Measurements from ENCODE around the gene COX6B2. TPM values are rescaled to one million over a fixed set of nuclear protein-coding genes. Genes with fewer than 3 reads are reported as not detected.

The COX6B2 gene
- total and polyA plus RNA-seq, 2 donors (not counting 1 experiment from before 2014, with no cell fraction given) = 0.14 to 0.17 TPM

DNA sequence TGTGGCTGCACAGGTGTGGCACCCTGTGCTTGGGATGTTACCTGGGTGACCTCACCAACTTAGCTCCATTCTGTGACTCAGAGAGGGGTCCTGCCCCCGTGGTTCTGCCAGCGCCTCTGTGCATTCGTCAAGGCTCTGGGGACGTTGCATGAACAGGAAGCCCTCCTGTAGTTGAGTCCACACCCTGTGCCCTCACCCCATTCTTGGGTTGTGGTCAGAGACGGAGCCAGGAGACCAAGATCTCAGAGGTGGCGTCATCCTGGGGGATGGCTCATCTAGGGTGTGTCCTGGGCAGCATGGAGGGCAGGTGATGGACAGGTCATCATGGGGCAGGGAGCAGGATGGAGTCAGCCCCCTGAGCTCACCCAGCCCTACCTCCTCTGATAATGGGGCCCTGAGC, 2.5 kb downstream of the COX6B2 start:
- no peak overlapping the region for H3K27ac ChIP-seq (ENCODE audit: insufficient read depth, low read length)

DNA sequence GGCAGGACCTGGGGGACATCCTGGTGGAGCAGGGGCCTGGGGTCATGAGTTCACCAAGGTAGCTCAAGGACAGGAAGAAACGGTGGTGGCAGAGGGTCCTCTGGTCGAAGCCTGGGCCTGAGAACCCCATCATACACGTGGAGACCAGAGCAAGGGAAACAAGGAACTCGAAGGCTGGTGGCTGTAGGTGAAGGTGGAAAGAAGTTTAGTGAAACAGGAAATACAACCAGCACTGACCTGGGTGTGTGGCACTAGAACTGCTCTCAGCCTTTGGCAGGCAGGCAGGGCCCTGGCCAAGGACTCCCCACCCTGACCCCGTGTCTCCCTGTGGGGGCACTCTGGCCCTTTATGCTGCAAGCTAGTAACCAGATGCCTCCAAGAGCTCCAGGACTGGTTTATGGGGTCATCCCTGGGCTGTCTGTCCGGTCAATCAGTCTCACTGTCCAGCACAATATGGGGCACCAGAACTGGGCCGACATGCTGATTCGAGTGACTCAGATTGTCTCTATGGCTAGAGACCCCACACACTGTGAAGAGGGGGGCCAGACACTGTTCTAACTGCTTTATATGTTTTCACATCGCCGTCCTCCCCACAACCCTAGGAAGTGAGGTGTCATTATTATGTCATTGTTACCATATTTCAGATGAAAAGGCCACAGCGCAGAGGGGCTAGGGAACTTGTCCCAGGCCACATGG, 3.8 kb downstream of the COX6B2 start:
- no peak overlapping the region for H3K4me2 ChIP-seq (ENCODE audit: extremely low read depth, insufficient read depth, low read length)

More for the DNA sequence above, 2.5 kb downstream of the COX6B2 start:
- Histone ChIP-seq H3K79me2 (ENCODE audit: control insufficient read depth, insufficient read depth, low read length) (no peaks in the 10 kb centered on the region), H3K27me3 (ENCODE audit: control insufficient read depth, insufficient read depth, low read length) (peaks cover 31% of the 10 kb centered on the region), H3K4me2 (ENCODE audit: extremely low read depth, insufficient read depth, low read length) (no peak overlapping the region), H2AFZ (ENCODE audit: low read length) (no peak overlapping the region), H3K9ac (ENCODE audit: insufficient read depth, low read length) (no peak overlapping the region), H3K9me3 (ENCODE audit: control insufficient read depth, insufficient read depth, low read depth, low read length) (no peaks in the 10 kb centered on the region), H3K4me1 (ENCODE audit: control insufficient read depth, extremely low read depth, insufficient read depth, low read length) (no peaks in the 10 kb centered on the region), H4K20me1 (ENCODE audit: control insufficient read depth, extremely low read depth, insufficient read depth, low read length) (no peaks in the 10 kb centered on the region), H3K36me3 (ENCODE audit: control insufficient read depth, insufficient read depth, low read length) (no peaks in the 10 kb centered on the region), H3K4me3 (replicated peaks in 1 of 4; ENCODE audit: control extremely low read depth in 1 of 4, insufficient read depth in 1 of 4, low read depth in 3 of 4, low read length in 4 of 4) (no peak overlapping the region)
- no peak for DNase-seq (ENCODE audit: low read depth in 2 of 2)
- no peak for TF ChIP-seq EZH2 (IDR thresholded peaks at IDR 0.05; ENCODE audit: low read length, missing control alignments)
- TF ChIP-seq, protein P1, sequence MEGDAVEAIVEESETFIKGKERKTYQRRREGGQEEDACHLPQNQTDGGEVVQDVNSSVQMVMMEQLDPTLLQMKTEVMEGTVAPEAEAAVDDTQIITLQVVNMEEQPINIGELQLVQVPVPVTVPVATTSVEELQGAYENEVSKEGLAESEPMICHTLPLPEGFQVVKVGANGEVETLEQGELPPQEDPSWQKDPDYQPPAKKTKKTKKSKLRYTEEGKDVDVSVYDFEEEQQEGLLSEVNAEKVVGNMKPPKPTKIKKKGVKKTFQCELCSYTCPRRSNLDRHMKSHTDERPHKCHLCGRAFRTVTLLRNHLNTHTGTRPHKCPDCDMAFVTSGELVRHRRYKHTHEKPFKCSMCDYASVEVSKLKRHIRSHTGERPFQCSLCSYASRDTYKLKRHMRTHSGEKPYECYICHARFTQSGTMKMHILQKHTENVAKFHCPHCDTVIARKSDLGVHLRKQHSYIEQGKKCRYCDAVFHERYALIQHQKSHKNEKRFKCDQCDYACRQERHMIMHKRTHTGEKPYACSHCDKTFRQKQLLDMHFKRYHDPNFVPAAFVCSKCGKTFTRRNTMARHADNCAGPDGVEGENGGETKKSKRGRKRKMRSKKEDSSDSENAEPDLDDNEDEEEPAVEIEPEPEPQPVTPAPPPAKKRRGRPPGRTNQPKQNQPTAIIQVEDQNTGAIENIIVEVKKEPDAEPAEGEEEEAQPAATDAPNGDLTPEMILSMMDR (conservative IDR thresholded peaks at IDR 0.05 in 1 of 2, IDR thresholded peaks at IDR 0.05 in 1 of 2; ENCODE audit: low read depth in 1 of 2, low read length in 2 of 2) = no peak

DNA sequence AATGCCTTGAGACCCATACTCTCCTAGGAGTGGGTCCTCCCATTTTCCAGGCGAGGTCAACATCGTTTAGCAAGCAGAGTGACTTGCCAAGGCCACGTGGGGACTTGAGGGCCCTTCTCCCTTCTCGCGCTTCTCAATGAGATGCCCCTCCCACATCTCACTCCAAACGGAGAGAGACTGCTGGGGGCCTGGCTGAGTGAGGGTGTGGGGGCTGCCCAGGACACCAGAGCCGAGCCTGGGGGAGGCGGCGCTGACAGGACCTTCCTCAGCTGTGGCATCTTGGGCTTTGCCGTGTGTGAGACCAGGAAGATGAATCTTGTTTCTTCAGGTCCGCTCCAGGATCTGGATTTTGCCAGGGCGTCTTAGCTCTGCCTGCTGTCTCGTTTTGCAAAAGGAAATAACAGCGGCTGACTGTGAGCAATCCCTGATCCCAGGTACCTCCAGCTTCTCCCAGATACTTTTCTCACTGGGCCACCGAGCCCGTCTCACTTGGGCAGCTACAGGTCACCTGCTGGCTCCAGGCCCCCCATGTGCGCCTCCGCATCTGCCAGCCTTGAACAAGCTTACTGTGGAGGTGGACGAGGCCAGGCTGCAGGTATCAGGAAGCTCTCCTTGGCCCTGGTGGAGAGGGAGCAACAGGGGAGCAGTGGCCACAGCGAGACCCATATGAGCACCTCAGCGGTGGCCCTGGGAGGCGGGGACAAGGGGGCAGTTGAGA, 6.0 kb downstream of the COX6B2 start:
- Histone ChIP-seq H3K9ac (ENCODE audit: insufficient read depth, low read length) (no peak overlapping the region), H4K20me1 (ENCODE audit: control insufficient read depth, extremely low read depth, insufficient read depth, low read length) (no peaks in the 10 kb centered on the region), H3K4me2 (ENCODE audit: extremely low read depth, insufficient read depth, low read length) (no peak overlapping the region), H3K27me3 (ENCODE audit: control insufficient read depth, insufficient read depth, low read length) (peaks cover 23% of the 10 kb centered on the region), H3K36me3 (ENCODE audit: control insufficient read depth, insufficient read depth, low read length) (peaks cover 1% of the 10 kb centered on the region), H3K9me3 (ENCODE audit: control insufficient read depth, insufficient read depth, low read depth, low read length) (no peaks in the 10 kb centered on the region), H3K79me2 (ENCODE audit: control insufficient read depth, insufficient read depth, low read length) (no peaks in the 10 kb centered on the region), H3K27ac (ENCODE audit: insufficient read depth, low read length) (no peak overlapping the region), H3K4me3 (replicated peaks in 1 of 4; ENCODE audit: control extremely low read depth in 1 of 4, insufficient read depth in 1 of 4, low read depth in 3 of 4, low read length in 4 of 4) (no peak overlapping the region), H3K4me1 (ENCODE audit: control insufficient read depth, extremely low read depth, insufficient read depth, low read length) (peaks cover 2% of the 10 kb centered on the region), H2AFZ (ENCODE audit: low read length) (no peak overlapping the region)
- no peak for DNase-seq (ENCODE audit: low read depth in 2 of 2)
- TF ChIP-seq EZH2 (IDR thresholded peaks at IDR 0.05; ENCODE audit: low read length, missing control alignments) = no peak
- TF ChIP-seq, protein P1 (conservative IDR thresholded peaks at IDR 0.05 in 1 of 2, IDR thresholded peaks at IDR 0.05 in 1 of 2; ENCODE audit: low read depth in 1 of 2, low read length in 2 of 2) = no peak

More for the DNA sequence above, 3.8 kb downstream of the COX6B2 start:
- Histone ChIP-seq H3K36me3 (ENCODE audit: control insufficient read depth, insufficient read depth, low read length) (no peaks in the 10 kb centered on the region), H3K79me2 (ENCODE audit: control insufficient read depth, insufficient read depth, low read length) (no peaks in the 10 kb centered on the region), H2AFZ (ENCODE audit: low read length) (no peak overlapping the region), H3K27me3 (ENCODE audit: control insufficient read depth, insufficient read depth, low read length) (peaks cover 31% of the 10 kb centered on the region), H3K9me3 (ENCODE audit: control insufficient read depth, insufficient read depth, low read depth, low read length) (no peaks in the 10 kb centered on the region), H3K4me1 (ENCODE audit: control insufficient read depth, extremely low read depth, insufficient read depth, low read length) (peaks cover under 1% of the 10 kb centered on the region), H3K4me3 (replicated peaks in 1 of 4; ENCODE audit: control extremely low read depth in 1 of 4, insufficient read depth in 1 of 4, low read depth in 3 of 4, low read length in 4 of 4) (no peak overlapping the region), H3K27ac (ENCODE audit: insufficient read depth, low read length) (no peak overlapping the region), H3K9ac (ENCODE audit: insufficient read depth, low read length) (no peak overlapping the region), H4K20me1 (ENCODE audit: control insufficient read depth, extremely low read depth, insufficient read depth, low read length) (no peaks in the 10 kb centered on the region)
- DNase-seq (ENCODE audit: low read depth in 2 of 2) = no peak
- no peak for TF ChIP-seq EZH2 (IDR thresholded peaks at IDR 0.05; ENCODE audit: low read length, missing control alignments)
- TF ChIP-seq, protein P1 (conservative IDR thresholded peaks at IDR 0.05 in 1 of 2, IDR thresholded peaks at IDR 0.05 in 1 of 2; ENCODE audit: low read depth in 1 of 2, low read length in 2 of 2) = no peak
